HUES48 (cell line): ENCODE results near the gene TPGS1.

Experiments used
- H3K27ac ChIP-seq: one replicate; pipeline ENCODE4 v1.7.0; 2013; ENCODE audit warnings: low read depth, low read length, inconsistent platforms
- H3K27me3 ChIP-seq: 2 replicates; pipeline ENCODE4 v1.6.1; 2013; ENCODE audit warnings: mild to moderate bottlenecking, low read length; ENCODE audit not compliant: control insufficient read depth, insufficient read depth
- H3K36me3 ChIP-seq: 2 replicates; pipeline ENCODE4 v1.6.1; 2013; ENCODE audit warnings: low read length; ENCODE audit not compliant: control insufficient read depth, insufficient read depth
- H3K4me1 ChIP-seq: 2 replicates; pipeline ENCODE4 v1.6.1; 2013; ENCODE audit warnings: mild to moderate bottlenecking, low read length; ENCODE audit not compliant: control insufficient read depth, insufficient read depth
- H3K4me3 ChIP-seq: 2 replicates; pipeline ENCODE4 v1.5.1; 2013; ENCODE audit warnings: mild to moderate bottlenecking, low read depth, low read length
- H3K9ac ChIP-seq: 2 replicates; pipeline ENCODE4 v1.6.1; 2013; ENCODE audit warnings: mild to moderate bottlenecking, low read depth, low read length, moderate library complexity
- H3K9me3 ChIP-seq: 2 replicates; pipeline ENCODE4 v1.6.1; 2013; ENCODE audit warnings: low read length; ENCODE audit not compliant: control insufficient read depth, insufficient read depth

The TPGS1 gene

DNA sequence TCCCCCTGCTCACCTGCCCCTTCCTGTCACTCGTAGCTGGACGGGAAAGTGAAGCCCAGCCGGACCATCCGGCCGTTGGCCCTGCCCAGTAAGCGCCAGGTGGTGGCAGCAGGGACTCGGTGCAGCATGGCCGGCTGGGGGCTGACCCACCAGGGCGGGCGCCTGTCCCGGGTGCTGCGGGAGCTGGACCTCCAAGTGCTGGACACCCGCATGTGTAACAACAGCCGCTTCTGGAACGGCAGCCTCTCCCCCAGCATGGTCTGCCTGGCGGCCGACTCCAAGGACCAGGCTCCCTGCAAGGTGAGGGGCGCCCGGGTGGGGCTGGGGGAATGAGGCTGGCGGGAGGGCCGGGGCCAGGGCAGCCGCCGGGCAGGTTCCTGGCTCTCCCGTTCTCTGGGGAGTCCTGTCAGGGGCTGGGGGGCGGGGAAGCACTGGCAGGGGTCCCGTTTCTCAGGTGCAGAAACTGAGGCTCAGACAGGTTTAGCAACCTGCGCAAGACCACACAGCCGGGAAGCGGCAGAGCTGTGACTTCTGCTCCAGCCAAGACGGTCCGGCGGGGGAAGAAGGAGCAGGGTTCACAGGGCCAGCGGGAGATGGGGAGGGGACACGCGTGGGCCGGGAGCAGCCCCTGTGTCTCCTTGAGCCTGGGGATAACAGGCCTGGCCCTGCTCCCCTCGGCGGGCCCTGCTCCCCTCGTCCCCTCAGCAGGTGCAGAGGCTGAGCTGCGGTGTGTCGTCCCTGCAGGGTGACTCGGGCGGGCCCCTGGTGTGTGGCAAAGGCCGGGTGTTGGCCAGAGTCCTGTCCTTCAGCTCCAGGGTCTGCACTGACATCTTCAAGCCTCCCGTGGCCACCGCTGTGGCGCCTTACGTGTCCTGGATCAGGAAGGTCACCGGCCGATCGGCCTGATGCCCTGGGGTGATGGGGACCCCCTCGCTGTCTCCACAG, 41.9 kb downstream of the TPGS1 start:
- Histone ChIP-seq H3K27me3 (no peaks in the 10 kb centered on the region), H3K9me3 (no peaks in the 10 kb centered on the region), H3K27ac (no peak overlapping the region), H3K9ac (no peak overlapping the region), H3K4me1 (no peaks in the 10 kb centered on the region), H3K4me3 (no peak overlapping the region), H3K36me3 (no peaks in the 10 kb centered on the region)

DNA sequence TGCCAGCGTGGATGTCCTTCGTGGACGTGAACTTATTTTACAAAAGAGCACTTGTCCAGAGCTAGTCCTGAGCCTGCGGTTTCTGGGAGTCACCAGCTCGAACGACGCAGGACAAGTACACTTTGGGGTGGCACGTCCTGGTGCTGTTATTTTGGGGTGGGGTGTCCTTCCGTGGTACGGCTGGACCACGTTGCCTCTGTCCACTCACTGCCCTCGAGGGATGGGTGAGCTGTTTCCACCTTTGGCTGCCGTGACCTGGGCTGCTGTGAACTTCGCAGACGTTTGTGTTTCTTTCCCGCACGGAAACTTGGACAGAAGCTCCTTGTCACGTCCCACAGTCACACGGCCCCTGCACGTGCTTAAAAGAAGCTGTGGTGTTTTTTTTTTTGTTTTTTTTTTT, 47.5 kb downstream of the TPGS1 start:
- Histone ChIP-seq H3K27ac (no peak overlapping the region), H3K4me3 (no peak overlapping the region), H3K27me3 (no peaks in the 10 kb centered on the region), H3K9me3 (no peaks in the 10 kb centered on the region), H3K36me3 (no peaks in the 10 kb centered on the region), H3K4me1 (no peaks in the 10 kb centered on the region), H3K9ac (no peak overlapping the region)

DNA sequence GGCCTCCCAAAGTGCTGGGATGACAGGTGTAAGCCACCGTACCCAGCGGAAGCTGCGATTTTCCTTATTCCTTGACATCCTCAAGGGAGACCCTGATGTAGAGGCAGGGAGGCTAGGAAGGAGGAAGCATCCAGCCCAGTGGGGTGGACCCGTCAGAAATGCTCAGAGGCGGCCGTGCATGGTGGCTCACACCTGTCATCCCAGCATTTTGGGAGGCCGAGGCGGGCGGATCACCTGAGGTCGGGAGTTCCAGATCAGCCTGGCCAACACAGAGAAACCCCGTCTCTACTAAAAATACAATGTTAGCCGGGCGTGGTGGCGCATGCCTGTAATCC, 48.1 kb downstream of the TPGS1 start:
- Histone ChIP-seq H3K36me3 (no peaks in the 10 kb centered on the region), H3K4me1 (no peaks in the 10 kb centered on the region), H3K4me3 (no peak overlapping the region), H3K27me3 (no peaks in the 10 kb centered on the region), H3K9ac (no peak overlapping the region), H3K9me3 (no peaks in the 10 kb centered on the region), H3K27ac (no peak overlapping the region)

DNA sequence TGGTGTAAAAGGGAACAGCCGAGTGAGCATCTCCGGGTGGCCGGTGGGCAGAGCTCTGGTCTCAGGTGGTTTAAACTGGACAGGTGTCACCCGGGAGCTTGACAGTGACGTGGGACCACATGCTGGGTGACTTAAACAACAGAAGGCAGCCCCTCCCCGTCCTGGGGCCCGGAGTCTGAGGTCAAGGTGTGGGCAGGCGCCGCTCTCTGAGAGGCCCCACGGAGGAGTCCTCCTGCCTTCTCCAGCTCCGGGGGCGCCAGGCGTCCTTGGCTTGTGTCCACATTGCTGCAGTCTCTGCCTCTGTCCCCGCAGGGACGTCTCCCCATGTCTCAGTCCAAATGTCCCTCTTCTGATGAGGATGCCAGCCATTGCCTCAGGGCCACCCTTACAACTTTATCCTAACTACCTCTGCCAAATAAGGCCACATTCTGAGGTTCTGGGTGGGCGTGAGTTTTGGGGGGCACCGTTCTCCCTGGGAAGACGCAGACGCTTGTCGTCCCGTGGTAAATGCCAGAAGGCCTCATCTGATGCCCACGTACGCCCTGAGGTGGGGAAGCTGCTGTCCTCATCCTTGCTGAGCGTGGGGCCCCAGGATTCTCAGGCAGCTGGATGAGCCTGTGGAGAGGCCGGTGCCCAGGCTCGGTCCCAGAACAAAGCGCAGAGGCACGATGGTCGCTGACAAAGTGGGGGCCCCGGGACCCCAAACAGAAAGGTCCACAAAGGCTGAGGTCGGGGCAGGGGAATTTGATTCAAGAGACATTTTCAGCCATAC, 49.5 kb downstream of the TPGS1 start:
- no peak overlapping the region for H3K9ac ChIP-seq
- no peaks in the 10 kb centered on the region for H3K9me3 ChIP-seq
- no peaks in the 10 kb centered on the region for H3K4me1 ChIP-seq
- no peak overlapping the region for H3K4me3 ChIP-seq
- no peaks in the 10 kb centered on the region for H3K27me3 ChIP-seq
- no peak overlapping the region for H3K27ac ChIP-seq
- no peaks in the 10 kb centered on the region for H3K36me3 ChIP-seq

DNA sequence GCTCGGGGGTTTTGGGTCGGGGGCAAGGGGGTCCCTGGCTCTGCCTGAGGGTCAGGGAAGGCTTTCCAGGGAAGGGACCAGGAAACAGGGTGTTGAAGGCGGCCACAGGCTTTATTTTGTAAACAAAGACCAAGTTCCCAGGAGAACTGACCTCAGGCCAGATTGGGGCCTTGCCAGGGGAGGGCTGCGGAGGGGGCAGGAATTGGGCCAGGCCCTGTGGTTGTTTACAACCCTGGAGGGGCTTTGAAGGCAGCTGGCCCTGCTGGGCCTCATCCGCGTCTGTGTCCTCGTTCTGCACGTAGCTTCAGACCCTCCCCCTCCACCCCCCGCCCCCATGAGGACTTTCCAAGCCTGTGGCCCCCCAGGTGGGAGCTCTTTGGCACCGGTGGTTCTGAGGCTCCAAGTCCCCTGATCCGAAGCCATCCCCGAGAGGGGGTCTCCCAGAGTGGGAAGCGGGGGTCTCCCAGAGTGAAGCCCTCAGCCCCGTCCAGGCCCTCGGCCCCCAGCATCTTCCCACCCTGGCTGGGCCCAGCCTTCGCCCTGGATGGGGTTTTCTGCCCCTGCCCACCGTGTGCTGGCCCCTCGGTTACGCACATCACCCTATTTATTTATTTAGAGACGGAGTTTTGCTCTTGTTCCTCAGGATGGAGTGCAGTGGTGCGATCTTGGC, 51.6 kb downstream of the TPGS1 start:
- H3K36me3 ChIP-seq: no peaks in the 10 kb centered on the region
- no peaks in the 10 kb centered on the region for H3K4me1 ChIP-seq
- H3K4me3 ChIP-seq: no peak overlapping the region
- no peak overlapping the region for H3K27ac ChIP-seq
- no peaks in the 10 kb centered on the region for H3K9me3 ChIP-seq
- H3K27me3 ChIP-seq: no peaks in the 10 kb centered on the region
- H3K9ac ChIP-seq: no peak overlapping the region

DNA sequence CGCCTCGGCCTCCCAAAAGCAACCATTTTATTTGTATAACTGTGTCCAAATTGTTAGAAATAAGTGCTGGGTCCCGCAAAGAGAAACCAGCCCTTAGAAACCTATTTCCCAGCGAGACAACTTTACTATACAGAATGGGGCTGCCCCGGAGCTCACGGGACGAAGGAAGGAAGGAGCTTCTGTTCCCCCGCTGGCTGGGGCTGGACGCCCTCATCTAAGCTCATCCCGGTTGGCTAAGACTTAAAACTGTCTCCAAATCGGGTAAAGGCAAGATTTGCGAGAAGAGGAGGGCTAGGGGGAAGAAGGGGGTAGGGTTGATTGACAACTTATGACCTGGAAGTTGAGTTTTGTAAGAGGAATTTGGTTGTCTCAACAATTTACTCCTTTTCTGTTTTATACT, 52.8 kb downstream of the TPGS1 start:
- H3K4me3 ChIP-seq: no peak overlapping the region
- no peak overlapping the region for H3K27ac ChIP-seq
- no peaks in the 10 kb centered on the region for H3K27me3 ChIP-seq
- H3K9ac ChIP-seq: no peak overlapping the region
- H3K36me3 ChIP-seq: no peaks in the 10 kb centered on the region
- no peaks in the 10 kb centered on the region for H3K4me1 ChIP-seq
- H3K9me3 ChIP-seq: no peaks in the 10 kb centered on the region

DNA sequence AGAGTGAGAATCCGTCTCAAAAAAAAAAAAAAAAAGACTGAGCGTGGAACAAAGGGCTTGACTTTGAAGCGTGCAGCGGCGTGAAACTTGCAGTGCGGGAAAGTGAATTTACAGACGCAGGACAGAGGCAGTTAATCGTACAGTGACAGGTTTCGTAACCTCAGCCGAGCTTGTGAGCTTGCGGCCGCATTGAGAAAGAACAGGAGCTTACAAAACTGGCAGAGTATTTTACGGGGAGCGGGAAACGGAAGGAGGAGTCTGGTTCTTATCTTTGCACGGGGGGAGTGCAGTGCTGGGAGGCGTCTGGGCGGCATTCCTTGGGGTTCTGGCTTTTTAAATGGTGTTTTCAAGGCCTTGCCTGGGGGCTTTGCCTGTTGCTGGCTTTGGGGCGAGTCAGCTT, 59.1 kb downstream of the TPGS1 start:
- H3K36me3 ChIP-seq: no peaks in the 10 kb centered on the region
- 0 out of 2 replicates have a peak, but pooled peaks cover 6% of the 10 kb centered on the region for H3K27me3 ChIP-seq

DNA sequence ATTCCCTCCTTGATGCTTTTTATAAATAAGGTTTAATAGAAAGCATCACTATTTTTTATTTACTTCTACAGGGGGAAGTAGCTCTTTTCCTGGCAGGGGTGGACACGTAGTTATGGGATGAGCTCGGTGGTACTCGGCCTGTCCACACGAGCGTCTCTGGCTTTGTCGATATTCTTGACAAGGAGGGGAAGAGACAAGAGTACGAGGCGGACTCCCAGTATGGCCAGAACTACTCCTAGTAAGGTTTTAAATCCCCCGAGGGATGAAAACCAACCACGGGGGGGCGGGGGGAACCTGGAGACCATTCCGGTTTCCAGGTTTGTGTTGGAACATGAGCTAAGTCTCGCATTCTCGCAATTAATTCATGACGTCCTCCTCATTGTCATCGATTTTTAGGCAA, 59.5 kb downstream of the TPGS1 start:
- H3K27me3 ChIP-seq: 0 out of 2 replicates have a peak, but pooled peaks cover 6% of the 10 kb centered on the region
- H3K36me3 ChIP-seq: no peaks in the 10 kb centered on the region
- no peak overlapping the region for H3K4me3 ChIP-seq
- H3K27ac ChIP-seq: no peak overlapping the region
- H3K4me1 ChIP-seq: no peaks in the 10 kb centered on the region
- H3K9ac ChIP-seq: no peak overlapping the region
- H3K9me3 ChIP-seq: no peaks in the 10 kb centered on the region

More for the DNA sequence above, 59.1 kb downstream of the TPGS1 start:
- Histone ChIP-seq H3K9me3 (no peaks in the 10 kb centered on the region), H3K9ac (no peak overlapping the region), H3K27ac (no peak overlapping the region), H3K4me1 (no peaks in the 10 kb centered on the region), H3K4me3 (no peak overlapping the region)

DNA sequence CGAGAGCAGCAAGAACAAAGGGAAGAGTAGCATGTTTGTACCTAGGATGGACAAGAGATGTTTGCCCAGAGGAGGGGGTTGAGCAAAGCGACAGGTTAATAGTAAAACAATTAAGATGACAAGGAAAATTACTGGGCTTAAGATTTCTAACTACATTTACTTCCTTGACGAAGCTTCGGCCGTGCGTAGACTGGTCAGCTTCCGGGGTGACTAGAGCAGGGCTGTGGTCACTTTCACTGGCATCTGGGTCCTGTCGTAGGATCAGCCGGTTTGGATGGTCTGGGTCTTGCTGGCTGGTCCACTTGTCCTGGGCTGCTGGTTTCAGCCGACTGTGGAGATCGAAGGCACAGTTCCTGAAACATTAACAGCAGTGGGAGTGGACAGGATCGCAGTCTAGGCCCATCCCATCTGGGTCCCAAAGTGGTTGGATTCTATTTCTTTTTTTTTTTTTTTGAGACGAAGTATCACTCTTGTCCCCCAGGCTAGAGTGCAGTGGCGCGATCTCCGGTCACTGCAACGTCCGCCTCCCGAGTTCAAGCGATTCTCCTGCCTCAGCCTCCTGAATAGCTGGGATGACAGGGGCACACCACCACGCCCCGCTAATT, 60.1 kb downstream of the TPGS1 start:
- Histone ChIP-seq H3K36me3 (no peaks in the 10 kb centered on the region), H3K4me1 (no peaks in the 10 kb centered on the region), H3K27me3 (0 out of 2 replicates have a peak, but pooled peaks cover 6% of the 10 kb centered on the region), H3K9ac (no peak overlapping the region), H3K27ac (no peak overlapping the region), H3K9me3 (no peaks in the 10 kb centered on the region), H3K4me3 (no peak overlapping the region)
